IPS-20b (cell line): ENCODE data around the gene TMEM256.

Experiments used
- H3K27ac ChIP-seq: one replicate; pipeline ENCODE4 v1.5.1; 2013; ENCODE audit warnings: low read length
- H3K27me3 ChIP-seq: 2 replicates; pipeline ENCODE4 v1.6.1; 2013; ENCODE audit warnings: mild to moderate bottlenecking, low read length, inconsistent platforms; ENCODE audit not compliant: insufficient read depth
- H3K36me3 ChIP-seq: 2 replicates; pipeline ENCODE4 v1.6.1; 2013; ENCODE audit warnings: low read depth, mild to moderate bottlenecking, inconsistent platforms, low read length, moderate library complexity; ENCODE audit not compliant: insufficient read depth
- H3K4me1 ChIP-seq: 2 replicates; pipeline ENCODE4 v1.6.1; 2013; ENCODE audit warnings: mild to moderate bottlenecking, control low read depth, inconsistent platforms, low read length, moderate library complexity; ENCODE audit not compliant: insufficient read depth
- H3K4me3 ChIP-seq: 2 replicates; pipeline ENCODE4 v1.5.1; 2013; ENCODE audit warnings: mild to moderate bottlenecking, low read length, inconsistent platforms
- H3K9ac ChIP-seq: 2 replicates; pipeline ENCODE4 v1.6.1; 2013; ENCODE audit warnings: low read depth, mild to moderate bottlenecking, inconsistent platforms, low read length, moderate library complexity
- H3K9me3 ChIP-seq: 2 replicates; pipeline ENCODE4 v1.6.1; 2013; ENCODE audit warnings: mild to moderate bottlenecking, low read depth, low read length, inconsistent platforms; ENCODE audit not compliant: insufficient read depth

Gene TMEM256

GRCh38 chr17:7438656-7439460, 35.0 kb upstream of the TMEM256 start:
- H3K27ac ChIP-seq = no peak overlapping the region
- H3K4me1 ChIP-seq = peaks cover 28% of the 10 kb centered on the region; the same call in 1 of the 2 replicates
- peak overlapping the region; percentile 86 for H3K4me3 ChIP-seq
- no peaks in the 10 kb centered on the region for H3K36me3 ChIP-seq
- H3K9ac ChIP-seq = peak overlapping the region; percentile 64; the same call in 1 of the 2 replicates
- peaks cover 67% of the 10 kb centered on the region for H3K27me3 ChIP-seq
- H3K9me3 ChIP-seq = no peaks in the 10 kb centered on the region

GRCh38 chr17:7437950-7438614, 34.2 kb upstream of the TMEM256 start:
- peak overlapping the region; percentile 86 for H3K4me3 ChIP-seq
- peak overlapping the region; percentile 64; the same call in 1 of the 2 replicates for H3K9ac ChIP-seq
- H3K36me3 ChIP-seq = no peaks in the 10 kb centered on the region
- H3K27me3 ChIP-seq = peaks cover 60% of the 10 kb centered on the region
- no peak overlapping the region for H3K27ac ChIP-seq
- peaks cover 28% of the 10 kb centered on the region; the same call in 1 of the 2 replicates for H3K4me1 ChIP-seq
- no peaks in the 10 kb centered on the region for H3K9me3 ChIP-seq

GRCh38 chr17:7437369-7437863, 33.5 kb upstream of the TMEM256 start:
- Histone ChIP-seq H3K27me3 (peaks cover 53% of the 10 kb centered on the region), H3K27ac (no peak overlapping the region), H3K9me3 (no peaks in the 10 kb centered on the region), H3K4me3 (peak overlapping the region; percentile 86), H3K9ac (peak overlapping the region; percentile 14; the same call in 1 of the 2 replicates), H3K36me3 (no peaks in the 10 kb centered on the region), H3K4me1 (peaks cover 28% of the 10 kb centered on the region; the same call in 1 of the 2 replicates)

GRCh38 chr17:7436556-7437368, 32.9 kb upstream of the TMEM256 start:
- Histone ChIP-seq H3K27me3 (peaks cover 49% of the 10 kb centered on the region), H3K9ac (peak overlapping the region; percentile 63; the same call in 1 of the 2 replicates), H3K4me1 (peaks cover 26% of the 10 kb centered on the region; the same call in 1 of the 2 replicates), H3K27ac (no peak overlapping the region), H3K4me3 (peak overlapping the region; percentile 86), H3K36me3 (no peaks in the 10 kb centered on the region), H3K9me3 (no peaks in the 10 kb centered on the region)

GRCh38 chr17:7435676-7436555, 32.0 kb upstream of the TMEM256 start:
- H3K27ac ChIP-seq = no peak overlapping the region
- H3K27me3 ChIP-seq = peaks cover 44% of the 10 kb centered on the region
- peaks cover 17% of the 10 kb centered on the region; the same call in 1 of the 2 replicates for H3K4me1 ChIP-seq
- H3K9me3 ChIP-seq = no peaks in the 10 kb centered on the region
- peak overlapping the region; percentile 86 for H3K4me3 ChIP-seq
- peak overlapping the region; percentile 63; the same call in 1 of the 2 replicates for H3K9ac ChIP-seq
- H3K36me3 ChIP-seq = no peaks in the 10 kb centered on the region

GRCh38 chr17:7432296-7432695, 28.4 kb upstream of the TMEM256 start:
- Histone ChIP-seq H3K27ac (no peak overlapping the region), H3K9ac (no peak overlapping the region), H3K4me1 (peaks cover 3% of the 10 kb centered on the region; the same call in 1 of the 2 replicates), H3K4me3 (no peak overlapping the region), H3K9me3 (no peaks in the 10 kb centered on the region), H3K27me3 (peaks cover 18% of the 10 kb centered on the region), H3K36me3 (no peaks in the 10 kb centered on the region)

- Histone ChIP-seq H3K27ac (no peak overlapping the region), H3K4me3 (no peak overlapping the region), H3K9me3 (no peaks in the 10 kb centered on the region), H3K9ac (no peak overlapping the region), H3K36me3 (no peaks in the 10 kb centered on the region), H3K27me3 (peaks cover 9% of the 10 kb centered on the region), H3K4me1 (peaks cover under 1% of the 10 kb centered on the region; the same call in 1 of the 2 replicates)
These were observed 27.3 kb upstream of the TMEM256 start for GRCh38 chr17:7431231-7431630.

- no peak overlapping the region for H3K4me3 ChIP-seq
- no peak overlapping the region for H3K27ac ChIP-seq
- no peaks in the 10 kb centered on the region for H3K9me3 ChIP-seq
- no peaks in the 10 kb centered on the region for H3K36me3 ChIP-seq
- H3K27me3 ChIP-seq = no peaks in the 10 kb centered on the region
- no peak overlapping the region for H3K9ac ChIP-seq
- H3K4me1 ChIP-seq = no peaks in the 10 kb centered on the region
These were observed 25.8 kb upstream of the TMEM256 start for GRCh38 chr17:7429722-7430121.

- no peaks in the 10 kb centered on the region for H3K36me3 ChIP-seq
- H3K9ac ChIP-seq = no peak within 1 kb of the TSS
- H3K27me3 ChIP-seq = no peaks in the 10 kb centered on the region
- no peaks in the 10 kb centered on the region for H3K9me3 ChIP-seq
- H3K27ac ChIP-seq = no peak within 1 kb of the TSS
- H3K4me3 ChIP-seq = no peak within 1 kb of the TSS
- no peaks in the 10 kb centered on the region for H3K4me1 ChIP-seq
These were observed 24.7 kb upstream of the TMEM256 start, which contains the start of gene SPEM3 for GRCh38 chr17:7428557-7428956. Gene SPEM3, plus strand, starts transcription at chr17:7428857. Its CDS starts 46 bp downstream, at chr17:7428903.

- Histone ChIP-seq H3K27ac (no peak overlapping the region), H3K27me3 (no peaks in the 10 kb centered on the region), H3K36me3 (no peaks in the 10 kb centered on the region), H3K4me3 (no peak overlapping the region), H3K9me3 (no peaks in the 10 kb centered on the region), H3K9ac (no peak overlapping the region), H3K4me1 (no peaks in the 10 kb centered on the region)
These were observed 23.7 kb upstream of the TMEM256 start for GRCh38 chr17:7427549-7427948.
